ENCODE results near the gene HTRA3. TPM values are rescaled to one million over a fixed set of nuclear protein-coding genes. Genes with fewer than 3 reads are reported as not detected.

The HTRA3 gene
- total RNA-seq, 1 donor from 2014 or later: 35.2 TPM

GRCh38 chr4:8247047-8247930 lies 22.3 kb upstream of the HTRA3 start:
- DNase-seq: no peak

- DNase-seq: no peak
These were observed 21.5 kb upstream of the HTRA3 start for GRCh38 chr4:8248091-8248490.

GRCh38 chr4:8250227-8250626 lies 19.3 kb upstream of the HTRA3 start:
- no peak for DNase-seq

GRCh38 chr4:8250637-8251036 lies 18.9 kb upstream of the HTRA3 start:
- no peak for DNase-seq

- DNase-seq: no peak
These were observed 18.3 kb upstream of the HTRA3 start for GRCh38 chr4:8251110-8251883.

- DNase-seq: no peak
These were observed 17.0 kb upstream of the HTRA3 start for GRCh38 chr4:8252301-8253173.

- no peak for DNase-seq
These were observed 15.5 kb upstream of the HTRA3 start for GRCh38 chr4:8254076-8254475.

- peak; percentile 97 for DNase-seq
These were observed 13.7 kb upstream of the HTRA3 start for GRCh38 chr4:8255698-8256441.

- DNase-seq: no peak
These were observed 11.7 kb upstream of the HTRA3 start for GRCh38 chr4:8257854-8258253.

GRCh38 chr4:8258552-8259212 lies 10.9 kb upstream of the HTRA3 start:
- no peak for DNase-seq

- DNase-seq: no peak
These were observed 9.7 kb upstream of the HTRA3 start for GRCh38 chr4:8259743-8260430.

- DNase-seq: no peak
These were observed 8.9 kb upstream of the HTRA3 start for GRCh38 chr4:8260656-8261111.

- no peak for DNase-seq
These were observed 7.6 kb upstream of the HTRA3 start for GRCh38 chr4:8261851-8262535.

GRCh38 chr4:8262637-8263322 lies 6.8 kb upstream of the HTRA3 start:
- DNase-seq: no peak

GRCh38 chr4:8263397-8263796 lies 6.2 kb upstream of the HTRA3 start:
- no peak for DNase-seq

GRCh38 chr4:8264106-8264505 lies 5.4 kb upstream of the HTRA3 start:
- DNase-seq: no peak

GRCh38 chr4:8265171-8265929 lies 4.2 kb upstream of the HTRA3 start:
- no peak for DNase-seq

- DNase-seq: no peak
These were observed 3.5 kb upstream of the HTRA3 start for GRCh38 chr4:8266088-8266487.
